NCI-H146 treated with DMSO at 0.1 percent for 48 hours (cell line): ENCODE measurements around the gene PIK3R1.

Experiments used
- DNase-seq: peaks from one replicate; lab custom pipeline; 2025; ENCODE audit not compliant: unreplicated experiment; lab: John Stamatoyannopoulos, UW

Gene PIK3R1

GRCh38 chr5:68292316-68292715, 76.8 kb downstream of the PIK3R1 start:
- DNase-seq = no peak

- DNase-seq = no peak
Measured at GRCh38 chr5:68295772-68296171, 80.2 kb downstream of the PIK3R1 start.

DNA sequence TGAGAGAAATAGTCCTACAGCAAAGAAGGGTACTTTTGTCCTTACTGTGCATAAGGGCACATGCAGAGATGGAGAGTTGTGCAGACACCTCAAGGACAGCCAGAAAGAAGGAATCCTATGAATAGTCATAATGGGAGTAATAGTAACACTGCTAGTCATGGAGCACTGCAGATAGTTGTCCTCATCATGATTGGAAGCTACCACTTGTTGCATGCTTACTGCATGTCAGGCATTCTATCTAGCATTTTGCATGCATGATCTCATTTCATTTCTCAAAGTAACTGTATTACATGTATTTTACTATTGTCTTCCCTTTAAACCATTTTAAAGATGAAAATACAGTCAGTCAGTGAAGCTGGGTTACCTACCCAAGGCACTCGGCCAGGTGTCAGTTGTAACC, 81.3 kb downstream of the PIK3R1 start:
- DNase-seq = no peak

DNA sequence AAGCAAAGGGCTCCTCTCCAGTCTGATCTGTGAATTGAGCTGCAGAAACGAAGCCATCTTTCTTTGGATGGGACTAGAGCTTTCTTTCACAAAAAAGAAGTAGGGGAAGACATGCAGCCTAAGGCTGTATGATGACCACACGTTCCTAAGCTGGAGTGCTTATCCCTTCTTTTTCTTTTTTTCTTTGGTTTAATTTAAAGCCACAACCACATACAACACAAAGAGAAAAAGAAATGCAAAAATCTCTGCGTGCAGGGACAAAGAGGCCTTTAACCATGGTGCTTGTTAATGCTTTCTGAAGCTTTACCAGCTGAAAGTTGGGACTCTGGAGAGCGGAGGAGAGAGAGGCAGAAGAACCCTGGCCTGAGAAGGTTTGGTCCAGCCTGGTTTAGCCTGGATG, 82.1 kb downstream of the PIK3R1 start:
- DNase-seq = no peak

GRCh38 chr5:68298479-68298878, 82.9 kb downstream of the PIK3R1 start:
- DNase-seq = no peak

DNA sequence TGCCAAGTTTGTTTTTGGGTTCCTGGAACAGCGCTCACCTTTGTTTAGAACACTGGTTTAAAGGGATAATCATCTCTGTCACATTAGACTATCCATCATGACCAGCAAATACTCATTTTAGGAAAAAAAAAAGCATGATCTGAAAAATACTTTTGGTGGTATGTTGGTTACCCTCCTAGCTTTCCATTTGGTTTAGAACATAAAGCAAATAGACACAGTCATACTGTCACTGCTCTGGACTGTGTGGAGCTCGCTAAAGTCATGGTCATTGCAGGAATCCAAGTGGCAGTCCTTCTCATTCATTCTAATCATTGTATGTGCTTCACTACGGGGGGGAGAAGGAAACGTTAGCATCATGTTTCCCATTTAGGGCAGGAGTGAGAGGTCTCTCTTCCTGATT, 83.5 kb downstream of the PIK3R1 start:
- no peak for DNase-seq

GRCh38 chr5:68299575-68299974, 84.0 kb downstream of the PIK3R1 start:
- no peak for DNase-seq

- DNase-seq = no peak
Measured at GRCh38 chr5:68303038-68303738, 87.6 kb downstream of the PIK3R1 start.

- DNase-seq = no peak
Measured at GRCh38 chr5:68303754-68304420, 88.3 kb downstream of the PIK3R1 start.

- DNase-seq = no peak
Measured at GRCh38 chr5:68304421-68305052, 89.0 kb downstream of the PIK3R1 start.

DNA sequence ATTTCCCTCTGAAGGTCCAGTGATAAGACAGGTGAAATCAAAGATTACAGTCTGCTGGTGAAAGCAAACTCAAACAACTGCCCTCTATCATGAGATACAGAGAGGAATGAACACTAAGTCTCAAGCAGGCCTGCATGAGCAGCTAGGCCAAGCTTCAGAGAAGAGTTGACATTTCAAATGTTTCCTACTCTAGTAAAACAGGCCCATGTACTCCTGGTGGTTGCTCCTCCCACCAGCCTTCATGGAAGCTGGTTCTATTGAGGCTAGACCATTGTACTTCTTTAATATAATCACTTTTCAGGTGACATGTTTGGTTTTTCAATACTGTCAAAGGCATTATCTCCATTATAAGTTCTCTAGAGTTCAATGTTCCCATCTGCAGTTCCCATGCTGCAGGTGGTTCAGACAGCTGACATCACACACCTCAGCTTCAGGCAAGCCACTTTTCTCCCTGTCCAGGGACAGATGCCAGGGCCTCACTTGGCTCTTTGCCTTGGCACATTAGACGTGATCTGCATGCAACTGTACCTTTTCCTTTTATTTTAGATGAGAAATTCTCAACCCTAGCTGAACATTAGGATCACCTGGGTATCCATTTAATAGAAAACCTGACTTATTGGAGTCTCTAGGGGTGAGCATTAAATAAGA, 89.8 kb downstream of the PIK3R1 start:
- no peak for DNase-seq

DNA sequence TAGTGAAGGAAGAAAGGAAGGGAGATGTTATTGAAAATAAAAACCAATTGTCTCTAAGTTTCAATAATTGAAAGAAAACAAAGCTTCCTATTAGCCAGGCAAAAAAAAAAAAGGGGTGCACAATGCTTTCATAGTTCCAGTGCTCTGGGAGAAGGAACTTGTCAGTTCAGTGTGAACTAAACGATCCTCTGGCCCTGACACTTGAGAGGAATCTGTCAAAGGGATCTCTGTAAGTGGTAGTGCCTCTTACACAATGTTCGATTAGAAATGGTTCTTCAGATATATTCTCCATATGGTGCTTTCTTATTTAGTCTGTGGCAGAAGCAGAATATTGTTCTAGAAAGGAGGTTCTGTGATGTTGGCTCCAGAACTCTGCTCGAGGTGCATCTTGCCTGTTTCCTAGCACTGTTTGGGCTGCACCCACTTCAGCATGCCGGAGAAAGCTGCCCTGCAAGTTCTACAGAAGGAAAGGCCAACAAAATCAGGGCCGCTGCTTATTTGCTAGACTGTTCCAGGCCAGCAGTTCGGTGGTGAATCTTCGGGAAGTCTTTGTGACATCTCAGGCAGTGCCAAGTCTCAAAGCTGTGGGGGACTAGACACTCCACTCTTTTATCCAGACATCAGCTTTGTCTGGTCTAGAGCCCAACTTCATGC, 90.9 kb downstream of the PIK3R1 start:
- no peak for DNase-seq

DNA sequence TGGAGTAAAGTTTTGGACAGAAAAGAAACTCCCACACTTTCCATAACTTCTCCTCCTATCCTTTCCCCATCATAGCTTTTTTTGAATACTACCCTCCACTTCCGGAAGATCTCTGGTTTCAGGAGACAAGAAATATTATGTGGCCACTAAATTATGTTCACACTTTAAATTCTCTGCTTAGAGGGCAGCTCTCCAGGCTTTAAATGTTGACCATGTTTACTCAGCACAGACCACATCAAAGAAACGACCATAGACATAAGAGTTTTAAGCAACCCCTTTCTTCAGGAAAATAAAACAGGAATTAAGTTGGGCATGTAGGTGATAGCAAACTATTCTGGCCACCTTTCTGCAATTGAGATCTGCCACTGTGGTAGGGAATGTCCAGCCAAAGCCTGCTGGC, 97.8 kb downstream of the PIK3R1 start:
- no peak for DNase-seq

DNA sequence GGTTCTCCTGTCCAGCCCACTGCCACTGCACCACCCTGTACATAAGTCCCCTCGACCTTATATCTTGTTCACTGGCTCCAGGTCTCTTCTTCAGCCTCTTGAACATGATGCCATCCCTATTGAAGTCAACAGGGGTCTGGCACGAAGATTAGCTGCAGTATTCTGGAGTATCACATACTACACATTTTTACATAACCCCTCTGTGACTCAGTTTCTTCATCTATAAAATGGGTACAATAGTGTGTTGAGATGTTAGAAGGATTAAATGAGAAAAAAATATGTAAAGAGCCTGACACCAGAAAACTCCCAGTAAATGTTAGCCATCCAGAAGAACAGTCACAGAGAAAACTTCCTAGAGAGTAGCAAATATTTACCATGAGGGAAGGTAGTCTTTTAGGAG, 98.9 kb downstream of the PIK3R1 start:
- DNase-seq = no peak

DNA sequence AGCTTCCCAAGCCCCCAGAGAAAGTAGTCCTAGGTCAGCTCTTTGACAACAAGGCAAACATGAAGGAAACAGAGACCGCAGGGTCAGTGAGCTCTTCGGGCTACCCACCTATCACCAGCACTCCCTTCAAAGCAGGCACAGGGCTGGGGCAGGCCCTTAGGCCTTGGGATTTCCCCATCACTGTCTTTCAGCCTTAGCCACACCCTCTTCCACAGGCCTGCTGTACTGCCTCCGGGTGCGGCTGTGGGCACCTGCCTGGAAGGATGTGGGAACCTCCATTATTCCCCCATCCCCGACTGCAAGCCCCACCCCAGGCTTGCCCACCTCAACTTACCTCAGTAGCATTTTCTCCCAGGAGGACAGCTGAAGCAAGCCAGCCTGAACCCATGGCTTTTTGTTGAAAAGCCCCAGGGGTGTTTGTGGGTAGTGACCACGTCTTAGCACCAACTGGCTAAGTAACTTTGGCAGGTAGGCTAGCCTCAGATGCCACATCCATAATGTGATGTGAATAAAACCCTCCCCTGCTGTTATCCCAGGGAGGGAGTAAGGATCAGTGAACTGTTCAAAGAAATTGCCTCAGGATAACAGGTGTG, 100.2 kb downstream of the PIK3R1 start:
- no peak for DNase-seq

- no peak for DNase-seq
Measured at GRCh38 chr5:68316469-68316868, 100.9 kb downstream of the PIK3R1 start.

DNA sequence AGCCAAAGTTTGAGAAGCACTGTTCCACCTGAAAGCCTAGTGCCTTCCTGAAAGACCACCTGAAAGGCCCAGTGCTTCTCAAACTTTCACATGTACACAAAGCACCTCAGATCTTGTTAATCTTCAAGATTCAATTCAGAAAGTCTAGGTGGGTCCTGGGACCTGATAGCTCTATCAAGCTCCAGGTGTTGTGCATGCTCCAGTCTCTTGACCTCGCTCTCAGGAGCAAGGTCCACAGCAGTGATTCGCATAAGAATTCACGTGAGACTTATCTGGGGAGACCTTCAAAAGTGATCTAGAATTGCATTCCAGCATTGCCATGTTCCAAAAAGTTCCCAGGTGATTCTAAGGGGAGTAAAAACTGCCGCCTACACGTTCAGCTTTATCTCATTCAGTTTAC, 102.1 kb downstream of the PIK3R1 start:
- no peak for DNase-seq

DNA sequence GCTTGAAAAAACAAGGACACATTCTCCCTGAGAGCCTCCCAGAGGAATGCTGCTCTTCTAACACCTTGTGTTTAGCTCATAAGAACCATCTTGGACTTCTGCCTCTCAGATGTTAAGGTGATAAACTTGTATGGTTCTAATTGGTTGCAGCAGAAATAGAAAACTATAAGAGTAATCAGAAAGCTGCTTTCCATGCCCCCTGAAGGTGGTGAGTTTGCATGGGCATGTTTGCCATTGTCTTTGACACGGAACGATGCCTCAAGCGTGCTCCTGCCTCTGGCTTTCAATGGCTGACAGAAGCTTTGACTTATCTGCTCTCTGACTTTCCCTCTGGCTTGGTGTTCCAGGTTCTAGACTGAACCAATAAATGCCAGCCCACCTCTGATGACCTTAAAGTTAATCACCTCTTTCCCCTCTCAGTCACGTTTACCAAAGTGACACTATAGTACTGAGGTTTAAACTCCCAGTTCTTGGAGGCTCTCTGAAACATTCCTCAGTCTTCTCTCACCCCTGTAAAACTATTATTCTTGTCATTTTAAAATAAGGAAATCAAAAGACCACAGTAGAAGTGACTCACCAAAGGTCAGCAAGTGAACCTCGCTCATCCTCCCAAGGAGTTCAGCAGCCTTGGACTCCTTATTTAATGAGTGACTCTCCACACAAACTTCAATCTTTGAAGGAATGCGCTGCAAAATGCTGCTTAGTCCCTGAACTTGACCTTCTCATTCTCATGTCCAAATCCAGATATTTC, 103.6 kb downstream of the PIK3R1 start:
- no peak for DNase-seq

GRCh38 chr5:68319706-68320412, 104.3 kb downstream of the PIK3R1 start:
- no peak for DNase-seq
